ENCODE data around the gene CBX3.
"Not testable (repeated sequence)": the region's sequence is repeated elsewhere in the genome, so short reads cannot be mapped to it uniquely, and the experiment has no call there.

Gene CBX3

GRCh38 chr7:26261866-26262265 is 60.3 kb downstream of the CBX3 start:
- not testable (repeated sequence) for H3K4me2 ChIP-seq (ENCODE audit: low read length); H2BK120ac ChIP-seq (ENCODE audit: low read depth, low read length); H3K18ac ChIP-seq (ENCODE audit: low read length); H2BK5ac ChIP-seq (ENCODE audit: low read length); H3K4me1 ChIP-seq (ENCODE audit: control insufficient read depth, low read depth, low read length); H4K8ac ChIP-seq (ENCODE audit: low read depth, low read length); H3K27ac ChIP-seq (ENCODE audit: low read depth, low read length); H2BK15ac ChIP-seq (replicated peaks; ENCODE audit: low read depth); H3K4me3 ChIP-seq (ENCODE audit: low read length); H3K9ac ChIP-seq (ENCODE audit: low read length); H3K56ac ChIP-seq (ENCODE audit: low read length); H2AK5ac ChIP-seq (ENCODE audit: low read length); H3K27me3 ChIP-seq (ENCODE audit: insufficient read depth, low read length, poor library complexity); H3K23ac ChIP-seq (ENCODE audit: low read length); H3K4ac ChIP-seq (ENCODE audit: low read depth, low read length); H3K79me2 ChIP-seq (ENCODE audit: control insufficient read depth, insufficient read depth, low read length); H3K36me3 ChIP-seq (ENCODE audit: control insufficient read depth, insufficient read depth, low read length); H3K79me1 ChIP-seq (ENCODE audit: low read length); DNase-seq; H4K5ac ChIP-seq (ENCODE audit: low read length)
- no CpG with 5 or more reads among the region's 29 CpGs for WGBS (ENCODE audit: extremely low coverage, insufficient coverage, low lambda C conversion rate)
